Prostate gland (tissue), 2 donors: ENCODE measurements around the gene SNAI3.

Source experiments
- POLR2A ChIP-seq: fragments of 450-650 bp; IDR thresholded peaks from one replicate; pipeline ENCODE4 v1.6.1; 2016; ENCODE audit warnings: antibody characterized with exemption, mild to moderate bottlenecking
- POLR2AphosphoS5 ChIP-seq: sonication (generic); formaldehyde crosslinking; IDR thresholded peaks from one replicate; pipeline ENCODE4 v1.6.1; 2017; ENCODE audit warnings: antibody characterized with exemption
- TF ChIP-seq, protein P1 (sequence below), 4 experiments: fragments of 200-600 bp in 2 of 4; fragments of 450-650 bp in 2 of 4; sonication (generic) in 2 of 4; IDR thresholded peaks; 1 replicate in 3 of 4; 2 replicates in 1 of 4; pipeline ENCODE4 v1.5.1; 2016 to 2019; ENCODE audit warnings: antibody characterized with exemption in 4 of 4, mild to moderate bottlenecking in 2 of 4, moderate library complexity in 2 of 4

DNA sequence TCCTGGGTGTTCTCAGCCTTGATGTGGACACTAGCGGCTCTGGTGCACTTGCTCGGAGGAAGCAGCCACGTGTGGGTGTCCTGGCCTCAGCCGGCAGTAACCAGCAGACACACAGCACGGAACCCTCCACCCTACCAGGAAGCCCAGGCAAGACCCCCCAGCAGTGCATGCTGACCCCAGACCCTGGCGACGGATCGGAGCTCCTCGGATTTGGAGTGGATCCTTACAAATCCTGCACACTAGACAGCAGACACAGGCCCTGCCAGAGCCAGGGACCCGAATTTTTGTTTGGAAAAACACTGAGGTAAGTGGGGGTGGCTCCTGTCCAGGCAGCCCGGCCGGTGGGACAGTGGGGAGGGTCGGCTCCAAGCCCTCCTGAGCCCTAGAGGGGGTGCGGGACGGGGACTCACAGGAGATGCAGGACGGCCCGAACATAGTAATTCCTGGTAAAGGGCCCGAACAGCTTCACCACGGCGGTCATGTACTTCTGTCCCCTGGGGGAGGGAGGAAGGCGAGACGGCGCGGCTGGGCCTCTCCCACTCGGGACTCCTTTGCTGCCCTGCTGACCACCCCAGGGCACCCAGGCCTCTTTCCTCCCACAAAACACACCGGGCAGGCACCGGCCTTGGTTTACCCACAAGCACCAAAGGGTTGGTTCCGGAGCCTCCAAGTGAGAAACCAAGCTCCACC lies 39.8 kb downstream of the SNAI3 start:
- TF ChIP-seq POLR2AphosphoS5 (no peak), POLR2A (no peak)
- TF ChIP-seq, protein P1, sequence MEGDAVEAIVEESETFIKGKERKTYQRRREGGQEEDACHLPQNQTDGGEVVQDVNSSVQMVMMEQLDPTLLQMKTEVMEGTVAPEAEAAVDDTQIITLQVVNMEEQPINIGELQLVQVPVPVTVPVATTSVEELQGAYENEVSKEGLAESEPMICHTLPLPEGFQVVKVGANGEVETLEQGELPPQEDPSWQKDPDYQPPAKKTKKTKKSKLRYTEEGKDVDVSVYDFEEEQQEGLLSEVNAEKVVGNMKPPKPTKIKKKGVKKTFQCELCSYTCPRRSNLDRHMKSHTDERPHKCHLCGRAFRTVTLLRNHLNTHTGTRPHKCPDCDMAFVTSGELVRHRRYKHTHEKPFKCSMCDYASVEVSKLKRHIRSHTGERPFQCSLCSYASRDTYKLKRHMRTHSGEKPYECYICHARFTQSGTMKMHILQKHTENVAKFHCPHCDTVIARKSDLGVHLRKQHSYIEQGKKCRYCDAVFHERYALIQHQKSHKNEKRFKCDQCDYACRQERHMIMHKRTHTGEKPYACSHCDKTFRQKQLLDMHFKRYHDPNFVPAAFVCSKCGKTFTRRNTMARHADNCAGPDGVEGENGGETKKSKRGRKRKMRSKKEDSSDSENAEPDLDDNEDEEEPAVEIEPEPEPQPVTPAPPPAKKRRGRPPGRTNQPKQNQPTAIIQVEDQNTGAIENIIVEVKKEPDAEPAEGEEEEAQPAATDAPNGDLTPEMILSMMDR (IDR thresholded peaks at IDR 0.05) = no peak
